Effector CD8-positive, alpha-beta T cell (primary cell): ENCODE results near the gene CCL1.

Experiments used
- DNase-seq: peaks from one replicate; lab custom pipeline; 2025; lab: John Stamatoyannopoulos, UW

Gene CCL1

DNA sequence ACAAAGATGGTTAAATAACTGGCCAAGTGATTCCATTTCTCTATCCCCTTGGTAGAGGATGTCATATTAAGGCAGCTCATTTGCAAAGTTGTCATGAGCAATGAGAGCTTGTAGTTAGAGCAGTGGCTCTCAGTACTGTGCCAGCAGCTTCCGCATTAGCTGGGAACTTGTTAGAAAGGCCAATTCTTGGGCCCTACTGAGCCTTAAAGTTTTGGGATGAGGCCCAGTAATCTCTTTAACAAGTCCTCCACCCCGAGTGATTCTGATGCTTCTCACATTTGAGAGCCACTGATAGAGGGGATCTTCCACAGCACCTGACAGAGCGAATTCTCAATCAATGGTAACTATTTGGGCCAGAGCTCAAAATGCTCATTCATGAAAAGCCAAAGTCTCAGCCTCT is 20.2 kb upstream of the CCL1 start:
- no peak for DNase-seq

GRCh38 chr17:34382621-34383124 is 19.6 kb upstream of the CCL1 start:
- no peak for DNase-seq

DNA sequence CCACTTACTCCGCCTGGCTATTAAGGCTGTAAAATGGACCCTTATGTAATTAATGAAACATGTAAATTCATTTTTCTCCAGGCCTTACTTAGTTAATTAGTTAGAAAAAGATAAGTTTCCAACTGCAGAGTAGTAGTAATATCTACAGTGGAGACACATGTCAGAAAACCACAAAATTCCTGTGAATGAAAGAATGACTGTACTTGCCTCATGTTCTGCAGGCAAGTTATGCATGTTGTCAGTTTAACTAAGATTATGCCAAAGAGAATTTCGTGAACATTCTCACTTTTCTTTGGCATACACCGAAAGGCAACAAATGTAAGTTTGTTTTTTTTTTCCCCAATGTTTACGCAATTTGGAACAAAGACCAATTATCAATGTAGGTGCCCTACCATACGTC is 16.8 kb upstream of the CCL1 start:
- DNase-seq, result no peak

DNA sequence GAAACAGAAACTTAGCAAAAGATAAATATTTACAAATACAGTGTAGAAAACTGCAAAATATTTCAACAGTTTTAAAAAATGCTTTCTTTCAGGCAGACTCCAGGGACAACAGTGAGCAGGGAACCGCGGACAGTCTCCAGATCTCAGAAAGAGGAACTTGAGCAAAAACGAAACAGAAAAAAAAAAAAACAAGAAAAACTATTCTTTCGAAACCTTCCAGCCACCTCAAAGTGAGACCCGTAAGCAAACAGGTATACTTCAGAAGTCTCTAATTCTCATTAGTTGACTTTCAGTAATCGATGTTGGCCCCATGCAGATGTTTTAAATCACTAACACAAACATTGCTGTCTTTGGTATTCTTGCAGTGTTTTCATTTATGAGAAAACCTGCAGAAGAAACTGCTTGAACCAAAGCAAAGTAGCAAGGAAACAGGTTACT is 15.7 kb upstream of the CCL1 start:
- no peak for DNase-seq

DNA sequence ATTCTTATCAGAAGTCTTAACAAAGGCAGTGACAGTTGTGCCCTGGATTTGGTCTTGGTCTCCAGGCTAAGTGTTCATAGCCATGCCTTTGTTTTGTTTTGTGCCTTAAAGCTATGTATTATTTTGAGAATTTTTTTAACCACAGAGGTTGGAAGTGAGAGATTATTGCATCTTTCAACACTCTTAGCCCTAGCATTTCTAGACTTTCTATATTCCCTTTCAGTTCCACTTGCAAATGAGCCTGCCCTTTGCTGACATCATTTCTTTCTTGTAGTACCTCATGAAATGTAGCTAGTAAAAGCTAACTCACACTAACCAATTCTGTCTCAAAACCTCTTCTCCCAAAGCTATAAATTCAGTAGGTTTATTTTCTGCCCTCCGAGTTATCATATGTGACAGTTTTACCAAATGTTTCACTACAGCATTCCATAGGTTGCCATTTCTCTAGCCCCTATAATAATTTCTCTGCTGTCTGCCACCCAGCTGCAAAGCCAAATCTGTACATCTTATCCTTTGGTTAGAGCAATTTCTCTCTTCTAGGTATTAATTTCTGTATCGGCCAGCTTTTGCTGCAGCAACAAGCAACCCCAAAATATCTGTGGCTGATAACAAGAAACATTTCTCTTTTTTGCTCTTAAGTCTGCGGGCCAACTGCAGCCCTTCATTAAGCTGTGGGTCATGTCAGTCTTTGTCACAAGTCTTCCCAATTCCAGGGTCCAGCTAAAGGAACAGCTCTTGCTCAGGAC is 14.2 kb upstream of the CCL1 start:
- no peak for DNase-seq

DNA sequence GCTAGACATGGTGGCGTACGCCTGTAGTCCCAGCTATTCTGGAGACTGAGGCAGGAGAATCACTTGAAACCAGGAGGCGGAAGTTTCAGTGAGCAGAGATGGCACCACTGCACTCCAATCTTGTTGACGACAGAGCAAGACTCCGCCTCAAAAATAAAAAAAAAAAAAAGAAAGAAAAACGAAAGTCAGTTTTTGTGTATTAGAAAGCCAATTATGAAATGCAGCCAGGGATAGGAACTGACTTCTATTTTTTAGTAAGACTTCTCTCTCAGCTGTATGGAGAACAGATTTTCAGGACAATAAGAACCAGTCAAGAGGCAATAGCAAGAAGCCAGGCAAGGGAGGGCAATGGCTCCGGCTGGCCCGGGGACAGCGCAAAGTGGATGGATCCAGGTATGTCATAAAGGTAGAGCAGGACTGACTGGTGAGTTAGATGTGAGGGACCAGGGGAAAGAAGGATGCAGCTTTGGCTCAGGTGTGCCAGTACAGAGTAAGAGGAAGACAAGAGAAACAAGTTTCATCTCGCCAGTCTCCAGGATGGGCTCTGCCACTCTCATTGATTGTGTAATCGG is 12.5 kb upstream of the CCL1 start:
- DNase-seq, result no peak

DNA sequence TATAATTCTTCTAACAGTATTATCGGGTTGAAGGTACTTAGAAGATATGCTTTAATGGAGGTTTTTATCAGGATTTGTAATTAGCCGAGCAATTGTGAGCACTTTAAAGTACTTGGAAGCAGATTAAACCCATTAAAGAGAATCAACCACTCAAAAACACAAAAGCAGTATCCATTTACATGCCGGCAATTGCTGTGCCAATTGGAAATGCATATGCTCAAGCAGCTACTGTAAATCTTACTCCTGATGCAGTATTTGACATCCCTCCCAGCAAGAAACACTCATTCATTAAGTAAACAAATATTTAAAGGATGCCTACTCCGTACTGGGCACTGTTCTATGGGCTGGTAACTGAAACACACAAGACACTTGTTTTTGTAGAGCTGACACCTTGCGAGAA is 11.4 kb upstream of the CCL1 start:
- DNase-seq, result no peak

GRCh38 chr17:34371405-34372100 is 8.5 kb upstream of the CCL1 start:
- DNase-seq, result no peak

- DNase-seq, result no peak
Measured at GRCh38 chr17:34370997-34371395, 8.0 kb upstream of the CCL1 start.

- no peak for DNase-seq
Measured at GRCh38 chr17:34370376-34370996, 7.5 kb upstream of the CCL1 start.

- no peak for DNase-seq
Measured at GRCh38 chr17:34369571-34369970, 6.5 kb upstream of the CCL1 start.

DNA sequence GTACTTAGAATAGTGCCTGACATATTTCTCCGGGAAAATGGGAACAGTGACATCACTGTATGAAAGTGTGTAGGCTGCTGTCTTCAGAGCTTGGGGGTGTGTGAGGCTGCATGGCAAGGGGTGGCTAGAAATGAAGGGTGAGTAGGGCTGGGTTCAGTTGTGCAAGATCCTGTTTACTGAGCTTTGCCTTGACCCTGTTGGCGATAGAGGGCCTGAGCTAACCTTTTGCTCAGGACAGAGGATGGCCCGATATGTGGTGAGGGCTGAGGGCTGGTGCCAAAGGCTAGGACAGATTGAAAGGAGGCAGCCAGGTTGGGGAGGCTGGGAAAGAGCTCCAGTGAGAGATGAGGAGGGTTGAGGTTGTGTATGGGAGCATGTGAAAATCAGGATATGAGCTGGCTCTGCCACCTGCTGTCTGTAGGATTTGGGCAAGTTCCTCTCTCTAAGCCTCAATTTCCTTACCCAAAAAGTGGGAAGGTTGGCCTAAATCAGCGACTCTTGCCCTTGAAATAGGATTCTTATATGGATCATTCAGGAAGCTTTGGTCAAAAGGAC is 6.0 kb upstream of the CCL1 start:
- no peak for DNase-seq

DNA sequence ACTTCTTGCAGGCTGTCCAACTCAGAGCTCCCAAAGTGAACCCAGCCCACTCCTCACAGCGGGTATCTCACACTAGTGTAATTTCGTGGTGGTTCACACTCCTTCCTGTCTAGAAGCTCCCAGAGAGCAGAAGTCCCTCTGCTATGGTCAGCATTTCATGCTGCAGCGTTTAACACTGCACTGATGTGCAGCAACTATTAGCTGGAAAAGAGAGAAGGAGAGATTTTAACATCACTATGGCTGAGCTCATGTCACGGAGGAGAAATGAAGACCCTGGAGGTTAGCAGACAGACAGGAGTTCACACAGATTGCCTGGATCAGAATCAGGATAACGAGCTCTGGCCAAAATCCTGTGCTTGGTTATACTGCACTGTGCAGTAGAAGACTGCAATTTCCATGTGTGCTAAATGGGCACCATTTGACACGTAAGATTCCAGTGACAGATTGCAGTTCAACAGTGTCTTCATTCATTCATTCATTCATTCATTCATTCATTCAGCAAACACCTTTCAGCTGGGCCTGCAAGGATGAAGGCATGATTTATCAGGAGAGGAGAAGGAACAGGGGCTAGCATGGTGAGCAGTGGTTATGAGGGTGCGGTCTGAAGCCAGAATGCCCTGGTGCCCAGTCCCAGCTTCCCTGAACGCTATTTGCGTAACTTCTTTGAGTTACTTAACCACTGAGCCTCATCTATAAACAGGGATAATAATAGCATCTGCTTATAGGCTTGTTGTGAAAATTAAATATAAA is 5.3 kb upstream of the CCL1 start:
- DNase-seq, result no peak

GRCh38 chr17:34367486-34368195 is 4.6 kb upstream of the CCL1 start:
- DNase-seq, result no peak

DNA sequence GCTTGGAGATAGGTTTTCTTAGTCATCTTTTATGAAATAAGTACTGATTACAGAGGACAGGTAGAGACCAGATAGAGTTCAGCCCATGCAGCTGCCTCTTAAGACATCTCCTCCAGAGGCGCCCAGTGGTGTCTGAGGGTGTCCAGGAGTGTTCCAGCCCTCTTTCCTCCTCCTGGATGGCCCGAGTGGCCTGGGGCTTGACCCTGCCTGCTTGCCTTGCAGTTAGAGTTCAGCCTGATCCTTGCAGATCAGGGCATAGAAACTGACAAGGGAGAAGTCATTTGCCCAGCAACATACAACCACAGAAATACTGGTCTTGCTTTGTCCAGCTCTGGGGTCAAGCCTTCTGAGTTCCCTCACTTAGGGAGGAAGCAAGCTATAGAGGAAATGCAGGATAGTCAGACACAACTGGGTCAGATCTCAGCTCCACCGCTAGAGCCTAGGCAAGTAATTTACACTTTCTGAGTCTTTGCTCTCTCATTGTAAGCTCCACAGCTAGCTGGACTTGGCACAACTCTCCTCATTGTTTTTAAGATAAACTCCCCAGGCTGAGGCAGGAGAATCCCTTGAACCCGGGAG is 3.6 kb upstream of the CCL1 start:
- no peak for DNase-seq

- DNase-seq, result no peak
Measured at GRCh38 chr17:34366010-34366409, 3.0 kb upstream of the CCL1 start.

- no peak for DNase-seq
Measured at GRCh38 chr17:34365340-34365739, 2.3 kb upstream of the CCL1 start.

DNA sequence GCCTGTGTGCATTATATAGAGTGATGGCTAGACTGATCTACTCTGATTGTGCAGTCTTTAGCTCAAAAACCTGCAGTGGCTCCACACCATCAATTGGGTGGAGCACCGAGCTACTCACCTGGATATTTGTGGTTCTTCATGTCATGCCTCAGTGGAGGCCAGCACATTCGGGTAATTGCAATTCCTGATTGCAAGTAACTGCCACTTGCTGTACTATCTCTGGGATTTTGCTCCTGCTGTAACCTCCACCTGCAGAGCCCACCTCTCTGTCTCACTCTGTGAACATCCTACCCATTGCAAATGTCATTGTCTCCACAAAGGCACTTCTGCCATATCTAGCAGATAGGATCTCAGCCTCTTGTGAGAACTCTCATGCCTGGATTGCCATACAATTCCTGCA is 1.7 kb upstream of the CCL1 start:
- DNase-seq, result no peak

GRCh38 chr17:34361478-34362061 is 1.5 kb downstream of the CCL1 start:
- DNase-seq, result peak; percentile 12

- no peak for DNase-seq
Measured at GRCh38 chr17:34360601-34361270, 2.3 kb downstream of the CCL1 start.
